T47D (cell line): ENCODE results near the gene ADAMTS7.
"Not testable (repeated sequence)": the region's sequence is repeated elsewhere in the genome, so short reads cannot be mapped to it uniquely, and the experiment has no call there.

Experiments
- DNase-seq, 2 experiments: peaks; one replicate each; pipeline versions ENCODE4 v3.0.0 to v3.0.0-alpha.2; 2011 to 2012; ENCODE audit warnings: low read depth in 1 of 2, low spot score in 1 of 2
- JUND ChIP-seq: IDR thresholded peaks from 2 replicates; pipeline ENCODE4 v1.6.1; 2012; ENCODE audit warnings: low read depth
- in situ Hi-C: cut with HindIII; loops from 2 replicates; pipeline ENCODE4 v1.10.0; 2016; ENCODE audit warnings: low sequenced_read_pairs, low pct_unique_long_range_greater_than_20kb

ADAMTS7 gene

GRCh38 chr15:78772738-78773137 is 38.5 kb downstream of the ADAMTS7 start:
- no peak for TF ChIP-seq JUND
- in situ Hi-C loops, result no loop called here
- DNase-seq, result no peak

GRCh38 chr15:78771436-78772000 is 39.7 kb downstream of the ADAMTS7 start:
- in situ Hi-C loops, DNase-seq: not testable (repeated sequence)

GRCh38 chr15:78771020-78771419 is 40.2 kb downstream of the ADAMTS7 start:
- in situ Hi-C loops, DNase-seq: not testable (repeated sequence)

GRCh38 chr15:78769473-78770225 is 41.6 kb downstream of the ADAMTS7 start:
- DNase-seq, in situ Hi-C loops: not testable (repeated sequence)

GRCh38 chr15:78768531-78769408 is 42.5 kb downstream of the ADAMTS7 start:
- TF ChIP-seq JUND, result no peak
- in situ Hi-C loops, result no loop called here
- DNase-seq, result no peak

GRCh38 chr15:78768096-78768495 is 43.2 kb downstream of the ADAMTS7 start:
- TF ChIP-seq JUND, result no peak
- DNase-seq, result no peak
- in situ Hi-C loops, result no loop called here

GRCh38 chr15:78767331-78767951 is 43.8 kb downstream of the ADAMTS7 start:
- TF ChIP-seq JUND, result no peak
- in situ Hi-C loops, result no loop called here
- peak in 1 of 2 experiments; percentile 15 for DNase-seq

GRCh38 chr15:78766641-78767071 is 44.6 kb downstream of the ADAMTS7 start:
- DNase-seq, in situ Hi-C loops: not testable (repeated sequence)

GRCh38 chr15:78766041-78766440 is 45.2 kb downstream of the ADAMTS7 start:
- no peak for DNase-seq
- no peak for TF ChIP-seq JUND
- in situ Hi-C loops, result no loop called here

- DNase-seq, in situ Hi-C loops: not testable (repeated sequence)
Measured at GRCh38 chr15:78765154-78765860, 46.0 kb downstream of the ADAMTS7 start.

GRCh38 chr15:78764340-78765153 is 46.7 kb downstream of the ADAMTS7 start:
- in situ Hi-C loops, DNase-seq: not testable (repeated sequence)
